Non-pigmented ciliary epithelial cell (primary cell): Measurements from ENCODE around the gene PSTPIP1.

Experiments
- DNase-seq: peaks from one replicate; pipeline ENCODE4 v3.0.0-alpha.2; 2010; ENCODE audit warnings: low read depth

The PSTPIP1 gene

GRCh38 chr15:77042955-77043920 lies 48.3 kb downstream of the PSTPIP1 start:
- no peak for DNase-seq

- no peak for DNase-seq
These were observed 49.5 kb downstream of the PSTPIP1 start for GRCh38 chr15:77044228-77045042.

GRCh38 chr15:77045985-77046384 lies 51.1 kb downstream of the PSTPIP1 start:
- DNase-seq: no peak

- DNase-seq: no peak
These were observed 51.9 kb downstream of the PSTPIP1 start for GRCh38 chr15:77046704-77047412.

- no peak for DNase-seq
These were observed 53.4 kb downstream of the PSTPIP1 start for GRCh38 chr15:77048135-77048876.

- no peak for DNase-seq
These were observed 57.6 kb downstream of the PSTPIP1 start for GRCh38 chr15:77052556-77052955.

GRCh38 chr15:77053709-77054108 lies 58.8 kb downstream of the PSTPIP1 start:
- DNase-seq: no peak

- no peak for DNase-seq
These were observed 62.1 kb downstream of the PSTPIP1 start for GRCh38 chr15:77057072-77057471.

GRCh38 chr15:77057685-77058084 lies 62.8 kb downstream of the PSTPIP1 start:
- no peak for DNase-seq

GRCh38 chr15:77058468-77058867 lies 63.5 kb downstream of the PSTPIP1 start:
- no peak for DNase-seq

- no peak for DNase-seq
These were observed 64.9 kb downstream of the PSTPIP1 start for GRCh38 chr15:77059786-77060361.

GRCh38 chr15:77060546-77060945 lies 65.6 kb downstream of the PSTPIP1 start:
- no peak for DNase-seq

GRCh38 chr15:77063249-77063648 lies 68.3 kb downstream of the PSTPIP1 start:
- DNase-seq: no peak

- DNase-seq: no peak
These were observed 69.1 kb downstream of the PSTPIP1 start for GRCh38 chr15:77064063-77064462.

- DNase-seq: no peak
These were observed 69.8 kb downstream of the PSTPIP1 start for GRCh38 chr15:77064539-77065308.

- no peak for DNase-seq
These were observed 72.2 kb downstream of the PSTPIP1 start for GRCh38 chr15:77066971-77067690.

GRCh38 chr15:77067691-77068367 lies 72.9 kb downstream of the PSTPIP1 start:
- no peak for DNase-seq

GRCh38 chr15:77068633-77069032 lies 73.7 kb downstream of the PSTPIP1 start:
- DNase-seq: no peak

- DNase-seq: no peak
These were observed 74.7 kb downstream of the PSTPIP1 start for GRCh38 chr15:77069521-77070121.
